PC-9 (cell line): ENCODE data around the gene PBX1.

Experiments
- EZH2 ChIP-seq: fragments of 200-600 bp; sonication (generic); IDR thresholded peaks from 2 replicates; pipeline ENCODE4 v1.8.0; 2017; ENCODE audit warnings: antibody characterized with exemption, low read depth
- TF ChIP-seq, protein P1 (sequence below): fragments of 200-600 bp; sonication (generic); conservative IDR thresholded peaks from 2 replicates; pipeline ENCODE4 v1.6.1; 2017; ENCODE audit warnings: mixed run types, antibody characterized with exemption, mild to moderate bottlenecking, moderate library complexity

DNA sequence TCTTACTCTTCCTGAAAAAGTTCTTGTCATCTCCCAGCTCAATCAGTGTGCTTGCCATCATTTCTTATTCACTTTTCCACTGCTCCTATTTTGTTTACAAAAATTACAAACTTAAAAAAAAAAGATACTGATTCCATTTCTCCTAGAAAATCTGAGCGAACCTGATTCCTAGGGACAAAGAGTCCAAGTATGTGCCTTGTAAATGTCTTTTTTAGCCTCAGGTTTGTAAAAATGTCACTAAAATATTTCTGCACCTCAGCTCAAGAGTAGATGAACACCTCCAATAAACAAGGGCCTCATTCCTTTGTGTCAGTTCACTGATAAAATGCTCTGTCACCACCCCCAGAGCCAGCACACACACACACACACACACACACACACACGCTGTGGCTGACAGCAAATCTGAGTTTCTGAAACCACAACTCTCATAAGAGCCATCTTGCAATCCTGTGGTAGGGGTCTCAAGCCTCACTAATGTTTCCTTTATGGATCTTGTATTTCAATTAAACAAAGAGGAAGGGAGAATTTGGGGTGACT lies 299.2 kb downstream of the PBX1 start:
- TF ChIP-seq, protein P1, sequence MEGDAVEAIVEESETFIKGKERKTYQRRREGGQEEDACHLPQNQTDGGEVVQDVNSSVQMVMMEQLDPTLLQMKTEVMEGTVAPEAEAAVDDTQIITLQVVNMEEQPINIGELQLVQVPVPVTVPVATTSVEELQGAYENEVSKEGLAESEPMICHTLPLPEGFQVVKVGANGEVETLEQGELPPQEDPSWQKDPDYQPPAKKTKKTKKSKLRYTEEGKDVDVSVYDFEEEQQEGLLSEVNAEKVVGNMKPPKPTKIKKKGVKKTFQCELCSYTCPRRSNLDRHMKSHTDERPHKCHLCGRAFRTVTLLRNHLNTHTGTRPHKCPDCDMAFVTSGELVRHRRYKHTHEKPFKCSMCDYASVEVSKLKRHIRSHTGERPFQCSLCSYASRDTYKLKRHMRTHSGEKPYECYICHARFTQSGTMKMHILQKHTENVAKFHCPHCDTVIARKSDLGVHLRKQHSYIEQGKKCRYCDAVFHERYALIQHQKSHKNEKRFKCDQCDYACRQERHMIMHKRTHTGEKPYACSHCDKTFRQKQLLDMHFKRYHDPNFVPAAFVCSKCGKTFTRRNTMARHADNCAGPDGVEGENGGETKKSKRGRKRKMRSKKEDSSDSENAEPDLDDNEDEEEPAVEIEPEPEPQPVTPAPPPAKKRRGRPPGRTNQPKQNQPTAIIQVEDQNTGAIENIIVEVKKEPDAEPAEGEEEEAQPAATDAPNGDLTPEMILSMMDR: no peak
- no peak for TF ChIP-seq EZH2
